Stomach (tissue), 9 donors: ENCODE measurements around the gene SPHK2. TPM values are rescaled to one million over a fixed set of nuclear protein-coding genes. Genes with fewer than 3 reads are reported as not detected.
A peak's percentile ranks its signal among the peaks of the same experiment; 100 is the strongest.

Experiments
- DNase-seq, 2 donors: peaks; one replicate each; pipeline versions ENCODE4 v3.0.0 to v3.0.0-alpha.2; 2013 to 2019
- H3K27ac ChIP-seq, 5 donors: fragments of 200-600 bp in 4 of 5; sonication (generic) in 4 of 5; one replicate each; pipeline ENCODE4 v1.5.1; 2013 to 2019; ENCODE audit warnings: mild to moderate bottlenecking in 1 of 5, moderate library complexity in 1 of 5
- H3K27me3 ChIP-seq, 3 donors: fragments of 200-600 bp; sonication (generic); one replicate each; pipeline ENCODE4 v1.5.1; 2017 to 2019; ENCODE audit warnings: mixed run types in 1 of 3
- H3K36me3 ChIP-seq, 4 donors: fragments of 200-600 bp; sonication (generic); 1 replicate in 3 of 4; 2 replicates in 1 of 4; pipeline ENCODE4 v1.5.1; 2016 to 2019
- H3K4me1 ChIP-seq, 4 donors: fragments of 200-600 bp; sonication (generic); one replicate each; pipeline ENCODE4 v1.5.1; 2016 to 2019
- H3K4me3 ChIP-seq, 4 donors: fragments of 200-600 bp; sonication (generic) in 3 of 4; one replicate each; pipeline ENCODE4 v1.5.1; 2016 to 2019; ENCODE audit warnings: mild to moderate bottlenecking in 1 of 4
- H3K9me3 ChIP-seq, 4 donors: fragments of 200-600 bp; sonication (generic); one replicate each; pipeline ENCODE4 v1.5.1; 2016 to 2019
- CTCF ChIP-seq, 7 experiments: fragments of 450-650 bp in 4 of 7; fragments of 200-600 bp in 3 of 7; sonication (generic) in 3 of 7; IDR thresholded peaks; one replicate each; pipeline ENCODE4 v1.5.1; 2016 to 2019; ENCODE audit warnings: antibody characterized with exemption in 7 of 7, control low read depth in 2 of 7, mild to moderate bottlenecking in 1 of 7
- EP300 ChIP-seq: sonication (generic); formaldehyde crosslinking; IDR thresholded peaks from one replicate; pipeline ENCODE4 v1.6.1; 2017; ENCODE audit warnings: antibody characterized with exemption
- POLR2A ChIP-seq, 4 donors: fragments of 450-650 bp; IDR thresholded peaks; one replicate each; pipeline ENCODE4 v1.6.1; 2016; ENCODE audit warnings: antibody characterized with exemption in 4 of 4, control low read depth in 2 of 4, mild to moderate bottlenecking in 1 of 4, moderate library complexity in 1 of 4
- POLR2AphosphoS5 ChIP-seq, 3 donors: sonication (generic); formaldehyde crosslinking; IDR thresholded peaks; one replicate each; pipeline ENCODE4 v1.6.1; 2016; ENCODE audit warnings: antibody characterized with exemption in 3 of 3
- WGBS, 5 donors: extraction: QIAGEN DNeasy Blood & Tissue Kit in 3 of 5; methylation state at CpG; one replicate each; pipeline versions ENCODE4 v1.1.5 to v1.1.7; 2013 to 2018; 5-methylcytosine and 5-hydroxymethylcytosine counted together
- intact Hi-C: fragments of 100-400 bp; cut with DNase I; formaldehyde crosslinking; loops from one replicate; pipeline ENCODE4 v1.15.1; 2023; ENCODE audit warnings: low total_unique reads
- polyA plus RNA-seq, 3 donors: library from polyadenylated mRNA; stranded (reverse); fragments of 200-250 nt; gene quantifications; one replicate each; pipeline ENCODE4 v1.2.3, GENCODE V29; 2013
- total RNA-seq, 5 donors: library from RNA; depleted of rRNA; stranded (reverse); fragments of >200 nt; gene quantifications; one replicate each; pipeline versions ENCODE4 v1.1.0 to v1.2.3, GENCODE V29; 2014 to 2016
- donor health status: healthy with polysubstance abuse.
- donor health status: Bipolar disorder and iron deficiency.
- donor health status: healthy.

Gene SPHK2
- total and polyA plus RNA-seq, 8 donors, result 9.4 to 156 (median 19.6) TPM

GRCh38 chr19:48618278-48618915, 909 bp upstream of the SPHK2 start:
- H3K27ac ChIP-seq, result peak overlapping the region; percentile 77 to 94 (median 93)
- 0 to 2% (median 1%) methylated on average over 18 of the region's 18 CpGs for WGBS, 5 donors
- H3K36me3 ChIP-seq, result peaks cover 24 to 32% (median 30%) of the 10 kb centered on the region in 4 donors
- TF ChIP-seq EP300, result no peak
- no peak for TF ChIP-seq POLR2A (IDR thresholded peaks at IDR 0.05)
- no peak for TF ChIP-seq CTCF (IDR thresholded peaks at IDR 0.05)
- TF ChIP-seq POLR2AphosphoS5 (IDR thresholded peaks at IDR 0.05), result no peak
- H3K4me1 ChIP-seq, result peaks cover 45 to 76% (median 62%) of the 10 kb centered on the region in 4 donors
- no peaks in the 10 kb centered on the region for H3K9me3 ChIP-seq
- H3K27me3 ChIP-seq, result no peaks in the 10 kb centered on the region
- intact Hi-C loops, result no loop called here
- no peak for DNase-seq
- H3K4me3 ChIP-seq, result peak overlapping the region; percentile 72 to 93 (median 90)

- no peak for TF ChIP-seq POLR2A (IDR thresholded peaks at IDR 0.05)
- TF ChIP-seq POLR2AphosphoS5 (IDR thresholded peaks at IDR 0.05), result no peak
- no peak for TF ChIP-seq CTCF (IDR thresholded peaks at IDR 0.05)
- no peak for TF ChIP-seq EP300
- H3K27me3 ChIP-seq, result no peaks in the 10 kb centered on the region
- peak overlapping the region; percentile 72 to 93 (median 90) for H3K4me3 ChIP-seq
- DNase-seq, result no peak
- H3K9me3 ChIP-seq, result no peaks in the 10 kb centered on the region
- 26 to 31% (median 29%) methylated on average over 6 of the region's 6 CpGs for WGBS, 5 donors
- intact Hi-C loops, result no loop called here
- peaks cover 24 to 28% (median 27%) of the 10 kb centered on the region in 4 donors for H3K36me3 ChIP-seq
- H3K27ac ChIP-seq, result peak overlapping the region; percentile 82 to 94 (median 93)
- peaks cover 53 to 75% (median 64%) of the 10 kb centered on the region in 4 donors for H3K4me1 ChIP-seq
Observed at GRCh38 chr19:48619692-48620585, 633 bp downstream of the SPHK2 start.

DNA sequence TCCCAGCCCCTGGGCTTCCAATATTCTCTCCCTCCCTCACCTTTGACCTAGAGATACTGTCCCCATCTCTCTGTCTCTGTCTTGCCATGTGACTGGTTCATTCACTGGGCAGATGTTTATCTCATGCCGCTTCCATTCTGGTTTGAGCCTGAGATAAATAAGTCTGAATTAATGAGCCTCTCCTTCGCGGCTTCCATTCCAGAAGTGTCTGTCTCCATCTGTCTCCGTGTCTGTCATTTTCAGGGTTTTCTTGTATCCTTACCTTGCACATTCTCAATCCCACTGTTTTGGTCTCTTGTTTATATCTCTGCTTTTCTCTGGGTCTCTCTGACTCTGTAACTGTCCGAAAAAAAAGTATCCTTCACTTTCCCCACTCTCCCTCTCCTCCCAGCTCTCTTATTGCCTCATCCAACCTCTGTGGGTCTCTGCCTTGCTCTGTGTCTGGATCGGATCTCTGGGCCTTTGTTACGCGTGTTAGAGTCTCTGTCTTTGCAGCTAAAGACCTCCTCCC, 4.3 kb downstream of the SPHK2 start:
- Histone ChIP-seq H3K9me3 (no peaks in the 10 kb centered on the region), H3K36me3 (peaks cover 0 to 29% (median 8%) of the 10 kb centered on the region in 4 donors), H3K4me1 (peaks cover 23 to 76% (median 57%) of the 10 kb centered on the region in 4 donors), H3K27ac (peak overlapping the region; percentile 78 to 93 (median 87)), H3K27me3 (no peaks in the 10 kb centered on the region), H3K4me3 (peak overlapping the region; percentile 23 to 49 (median 48))
- DNase-seq, result no peak
- TF ChIP-seq POLR2A (IDR thresholded peaks at IDR 0.05) (no peak), EP300 (no peak), CTCF (IDR thresholded peaks at IDR 0.05) (no peak), POLR2AphosphoS5 (IDR thresholded peaks at IDR 0.05) (no peak)
- WGBS, 5 donors, result 25 to 34% (median 28%) methylated on average over 8 of the region's 8 CpGs
- intact Hi-C loops, result no loop called here

- Histone ChIP-seq H3K27me3 (no peaks in the 10 kb centered on the region), H3K27ac (peak overlapping the region; percentile 85 to 93 (median 89)), H3K4me3 (peak overlapping the region; percentile 47 to 60 (median 48)), H3K9me3 (no peaks in the 10 kb centered on the region), H3K4me1 (peaks cover 23 to 81% (median 60%) of the 10 kb centered on the region in 4 donors), H3K36me3 (peaks cover 0 to 32% (median 11%) of the 10 kb centered on the region in 4 donors)
- TF ChIP-seq CTCF (IDR thresholded peaks at IDR 0.05) (no peak), POLR2A (IDR thresholded peaks at IDR 0.05) (no peak), POLR2AphosphoS5 (IDR thresholded peaks at IDR 0.05) (peak in 2 of 3 donors; percentile 43 to 89), EP300 (no peak)
- WGBS, 5 donors, result 0 to 1% (median 1%) methylated on average over 17 to 40 of the region's 40 CpGs
- peak; percentile 99 to 100 for DNase-seq
- intact Hi-C loops, result no loop called here
Observed at GRCh38 chr19:48624067-48624594, 4.8 kb downstream of the SPHK2 start.
